Testis (tissue), 3 donors: ENCODE data around the gene IGSF21. TPM values are rescaled to one million over a fixed set of nuclear protein-coding genes. Genes with fewer than 3 reads are reported as not detected.
A peak's percentile ranks its signal among the peaks of the same experiment; 100 is the strongest.
"Not testable (repeated sequence)": the region's sequence is repeated elsewhere in the genome, so short reads cannot be mapped to it uniquely, and the experiment has no call there.

ENCODE experiments used
- DNase-seq: peaks from one replicate; pipeline ENCODE4 v3.0.0-alpha.2; 2019
- H3K27ac ChIP-seq, 2 donors: fragments of 200-600 bp; sonication (generic); one replicate each; pipeline ENCODE4 v1.5.1; 2019
- H3K27me3 ChIP-seq: fragments of 200-600 bp; sonication (generic); one replicate; pipeline ENCODE4 v1.5.1; 2019
- H3K36me3 ChIP-seq: fragments of 200-600 bp; sonication (generic); one replicate; pipeline ENCODE4 v1.5.1; 2017; ENCODE audit warnings: low read depth; ENCODE audit errors: missing control alignments
- H3K4me1 ChIP-seq: fragments of 200-600 bp; sonication (generic); one replicate; pipeline ENCODE4 v1.5.1; 2019
- H3K4me3 ChIP-seq, 2 donors: fragments of 200-600 bp; sonication (generic); one replicate each; pipeline ENCODE4 v1.5.1; 2017 to 2019
- H3K9me3 ChIP-seq: fragments of 200-600 bp; sonication (generic); one replicate; pipeline ENCODE4 v1.5.1; 2017
- CTCF ChIP-seq, 3 experiments: fragments of 450-650 bp in 2 of 3; fragments of 200-600 bp in 1 of 3; sonication (generic) in 1 of 3; IDR thresholded peaks; one replicate each; pipeline ENCODE4 v1.5.1; 2016 to 2019; ENCODE audit warnings: antibody characterized with exemption in 3 of 3, mild to moderate bottlenecking in 2 of 3, moderate library complexity in 1 of 3
- POLR2A ChIP-seq: fragments of 450-650 bp; IDR thresholded peaks from one replicate; pipeline ENCODE4 v1.6.1; 2017; ENCODE audit warnings: antibody characterized with exemption, mild to moderate bottlenecking, moderate library complexity
- WGBS, 2 donors: methylation state at CpG; one replicate each; pipeline ENCODE4 v1.1.5; 2018; 5-methylcytosine and 5-hydroxymethylcytosine counted together
- intact Hi-C: fragments of 100-400 bp; cut with DNase I; formaldehyde crosslinking; loops from one replicate; pipeline ENCODE4 v1.15.1; 2023; ENCODE audit warnings: low total_unique reads
- polyA plus RNA-seq: library from polyadenylated mRNA; stranded (reverse); fragments of 350-450 nt; fragmentation: Illumina TruSeq; extraction: RNeasy Lipid Tissue Mini Kit (QIAGEN cat#74804); gene quantifications from one replicate; pipeline ENCODE4 v1.2.3, GENCODE V29; 2014; ENCODE audit warnings: low read depth, low replicate concordance; ENCODE audit not compliant: insufficient read depth
- total RNA-seq, 2 donors: library from RNA; depleted of rRNA; stranded (reverse); fragments of >200 nt; gene quantifications; one replicate each; pipeline ENCODE4 v1.2.3, GENCODE V29; 2016

The IGSF21 gene
- total and polyA plus RNA-seq, 3 donors from 2014 or later, result 1.7 to 4.2 (median 2.9) TPM

- intact Hi-C loops, result no loop called here
- no peaks in the 10 kb centered on the region for H3K27me3 ChIP-seq
- H3K4me3 ChIP-seq, result no peak overlapping the region
- no peaks in the 10 kb centered on the region for H3K36me3 ChIP-seq
- no peak for DNase-seq
- H3K9me3 ChIP-seq, result no peaks in the 10 kb centered on the region
- no peak for TF ChIP-seq POLR2A
- no peak for TF ChIP-seq CTCF (IDR thresholded peaks at IDR 0.05)
- H3K27ac ChIP-seq, result no peak overlapping the region
- H3K4me1 ChIP-seq, result no peaks in the 10 kb centered on the region
- 90 to 92% methylated on average over 6 to 31 of the region's 31 CpGs for WGBS, 2 donors
These were observed 257.6 kb downstream of the IGSF21 start for GRCh38 chr1:18365099-18365705.

GRCh38 chr1:18372505-18372904, 264.9 kb downstream of the IGSF21 start:
- H3K36me3 ChIP-seq, H3K4me1 ChIP-seq, H3K9me3 ChIP-seq, H3K27me3 ChIP-seq, intact Hi-C loops, H3K4me3 ChIP-seq, DNase-seq, H3K27ac ChIP-seq: not testable (repeated sequence)

- Histone ChIP-seq H3K4me1 (no peaks in the 10 kb centered on the region), H3K4me3 (no peak overlapping the region), H3K27ac (no peak overlapping the region), H3K9me3 (no peaks in the 10 kb centered on the region), H3K27me3 (no peaks in the 10 kb centered on the region), H3K36me3 (no peaks in the 10 kb centered on the region)
- intact Hi-C loops, result no loop called here
- DNase-seq, result no peak
- no peak for TF ChIP-seq POLR2A
- no peak for TF ChIP-seq CTCF (IDR thresholded peaks at IDR 0.05)
- WGBS, 2 donors, result 60 to 64% methylated on average over 6 of the region's 6 CpGs
These were observed 265.6 kb downstream of the IGSF21 start for GRCh38 chr1:18373151-18373550.

GRCh38 chr1:18373882-18374493, 266.4 kb downstream of the IGSF21 start:
- H3K4me3 ChIP-seq, result no peak overlapping the region
- H3K9me3 ChIP-seq, result no peaks in the 10 kb centered on the region
- H3K27ac ChIP-seq, result no peak overlapping the region
- TF ChIP-seq CTCF (IDR thresholded peaks at IDR 0.05) (peak in 2 of 3 experiments; percentile 32 to 35), POLR2A (no peak)
- intact Hi-C loops, result no loop called here
- no peaks in the 10 kb centered on the region for H3K27me3 ChIP-seq
- H3K36me3 ChIP-seq, result no peaks in the 10 kb centered on the region
- 64 to 78% methylated on average over 12 to 14 of the region's 14 CpGs for WGBS, 2 donors
- DNase-seq, result peak; percentile 62
- no peaks in the 10 kb centered on the region for H3K4me1 ChIP-seq

- intact Hi-C loops, result no loop called here
- no peak for TF ChIP-seq POLR2A
- no peak for TF ChIP-seq CTCF (IDR thresholded peaks at IDR 0.05)
- WGBS, 2 donors, result 73 to 84% methylated on average over 3 to 24 of the region's 24 CpGs
These were observed 269.1 kb downstream of the IGSF21 start for GRCh38 chr1:18376661-18377060.

More at GRCh38 chr1:18376661-18377060, 269.1 kb downstream of the IGSF21 start:
- no peak for DNase-seq
- Histone ChIP-seq H3K27me3 (no peaks in the 10 kb centered on the region), H3K27ac (no peak overlapping the region), H3K4me1 (no peaks in the 10 kb centered on the region), H3K9me3 (no peaks in the 10 kb centered on the region), H3K36me3 (no peaks in the 10 kb centered on the region), H3K4me3 (no peak overlapping the region)
